DND-41 (cell line): ENCODE data around the gene MRPS14.

ENCODE experiments used
- ATAC-seq: fragments of 200-7000 bp; cut with Tn5 transposase; 3 replicates; pipeline ENCODE4 v1.9.1; 2021; ENCODE audit warnings: low read depth; ENCODE audit not compliant: insufficient read depth
- DNase-seq: peaks from one replicate; pipeline ENCODE4 v3.0.0-alpha.2; 2020
- H2AFZ ChIP-seq: 2 replicates; pipeline ENCODE4 v1.6.0; 2012; ENCODE audit warnings: low read depth, low read length
- H3K27ac ChIP-seq: 2 replicates; pipeline ENCODE4 v1.5.1; 2012; ENCODE audit warnings: low read length, inconsistent platforms
- H3K27me3 ChIP-seq: fragments of 200-600 bp; sonication (generic); 2 replicates; pipeline ENCODE4 v1.6.0; 2012; ENCODE audit warnings: low read length, mild to moderate bottlenecking, inconsistent platforms; ENCODE audit not compliant: insufficient read depth, poor library complexity
- H3K36me3 ChIP-seq: 2 replicates; pipeline ENCODE4 v1.5.1; 2012; ENCODE audit warnings: low read length, inconsistent platforms; ENCODE audit not compliant: insufficient read depth
- H3K4me1 ChIP-seq: 2 replicates; pipeline ENCODE4 v1.5.1; 2012; ENCODE audit warnings: mild to moderate bottlenecking, low read length; ENCODE audit not compliant: insufficient read depth
- H3K4me2 ChIP-seq: 2 replicates; pipeline ENCODE4 v1.6.0; 2012; ENCODE audit warnings: mild to moderate bottlenecking, moderate library complexity, low read length, inconsistent platforms; ENCODE audit not compliant: insufficient read depth
- H3K4me3 ChIP-seq, 2 experiments: fragments of 200-600 bp in 1 of 2; shearing (Covaris generic) in 1 of 2; 2 replicates each; pipeline ENCODE4 v1.5.1; 2012 to 2016; ENCODE audit warnings: inconsistent platforms in 2 of 2, low read length in 2 of 2, mild to moderate bottlenecking in 2 of 2, low read depth in 1 of 2, moderate library complexity in 1 of 2
- H3K79me2 ChIP-seq: 2 replicates; pipeline ENCODE4 v1.6.0; 2012; ENCODE audit warnings: low read length, inconsistent platforms; ENCODE audit not compliant: insufficient read depth
- H3K9ac ChIP-seq: 2 replicates; pipeline ENCODE4 v1.6.0; 2012; ENCODE audit warnings: low read depth, mild to moderate bottlenecking, inconsistent platforms, low read length, moderate library complexity
- H3K9me3 ChIP-seq: 2 replicates; pipeline ENCODE4 v1.5.1; 2012; ENCODE audit warnings: low read length, moderate library complexity, mild to moderate bottlenecking, inconsistent platforms; ENCODE audit not compliant: insufficient read depth, severe bottlenecking
- H4K20me1 ChIP-seq: 2 replicates; pipeline ENCODE4 v1.6.0; 2012; ENCODE audit warnings: low read length; ENCODE audit not compliant: insufficient read depth
- CTCF ChIP-seq: IDR thresholded peaks from 2 replicates; pipeline ENCODE4 v1.5.1; 2012; ENCODE audit warnings: borderline replicate concordance, low read length, moderate library complexity, mild to moderate bottlenecking; ENCODE audit not compliant: poor library complexity, severe bottlenecking; ENCODE audit errors: extremely low read depth
- EZH2 ChIP-seq: IDR thresholded peaks from 3 replicates; pipeline ENCODE4 v1.6.1; 2012; ENCODE audit warnings: borderline replicate concordance, low read depth, mild to moderate bottlenecking, moderate library complexity, low read length, inconsistent platforms; ENCODE audit not compliant: severe bottlenecking

MRPS14 gene

DNA sequence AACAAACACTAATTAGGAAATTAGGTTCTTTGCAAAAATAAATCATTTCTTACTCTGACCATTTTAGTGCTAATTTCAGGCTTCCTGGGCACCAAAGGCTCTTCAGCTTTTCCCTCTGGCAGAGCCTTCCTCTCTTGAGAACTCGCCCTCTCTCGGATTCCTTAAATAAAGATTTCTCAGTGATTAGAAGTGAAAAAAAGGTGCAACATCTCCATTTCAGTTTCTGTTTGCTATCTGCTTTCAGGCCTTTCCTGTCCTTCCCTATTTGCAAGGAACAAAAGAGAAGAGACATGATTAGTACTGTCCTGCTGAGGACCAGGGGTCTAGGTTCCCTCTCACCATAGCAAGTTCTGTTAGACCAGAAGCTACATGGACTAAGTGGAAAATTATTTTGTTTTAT lies 51.3 kb downstream of the MRPS14 start:
- ATAC-seq (no peak), DNase-seq (no peak)
- Histone ChIP-seq H3K4me1 (peaks cover 44% of the 10 kb centered on the region), H3K4me2 (no peak overlapping the region), H3K36me3 (no peaks in the 10 kb centered on the region; the same call in 1 of the 2 replicates), H3K27me3 (no peaks in the 10 kb centered on the region), H3K27ac (no peak overlapping the region), H3K9ac (no peak overlapping the region), H2AFZ (no peak overlapping the region), H3K79me2 (no peaks in the 10 kb centered on the region), H3K4me3 (no peak overlapping the region), H4K20me1 (no peaks in the 10 kb centered on the region), H3K9me3 (no peaks in the 10 kb centered on the region)
- no peak for TF ChIP-seq CTCF
- TF ChIP-seq EZH2 = no peak

- H3K79me2 ChIP-seq = no peaks in the 10 kb centered on the region
- H3K27me3 ChIP-seq = no peaks in the 10 kb centered on the region
- no peaks in the 10 kb centered on the region for H3K9me3 ChIP-seq
- H3K4me1 ChIP-seq = peaks cover 49% of the 10 kb centered on the region
- H3K27ac ChIP-seq = no peak overlapping the region
- H3K9ac ChIP-seq = no peak overlapping the region
- H3K4me2 ChIP-seq = no peak overlapping the region
- no peaks in the 10 kb centered on the region for H4K20me1 ChIP-seq
- no peaks in the 10 kb centered on the region; the same call in 1 of the 2 replicates for H3K36me3 ChIP-seq
- DNase-seq (no peak), ATAC-seq (no peak)
- H2AFZ ChIP-seq = no peak overlapping the region
- no peak overlapping the region for H3K4me3 ChIP-seq
- TF ChIP-seq CTCF = no peak
- TF ChIP-seq EZH2 = no peak
Measured at GRCh38 chr1:174971466-174971865, 51.8 kb downstream of the MRPS14 start.

DNA sequence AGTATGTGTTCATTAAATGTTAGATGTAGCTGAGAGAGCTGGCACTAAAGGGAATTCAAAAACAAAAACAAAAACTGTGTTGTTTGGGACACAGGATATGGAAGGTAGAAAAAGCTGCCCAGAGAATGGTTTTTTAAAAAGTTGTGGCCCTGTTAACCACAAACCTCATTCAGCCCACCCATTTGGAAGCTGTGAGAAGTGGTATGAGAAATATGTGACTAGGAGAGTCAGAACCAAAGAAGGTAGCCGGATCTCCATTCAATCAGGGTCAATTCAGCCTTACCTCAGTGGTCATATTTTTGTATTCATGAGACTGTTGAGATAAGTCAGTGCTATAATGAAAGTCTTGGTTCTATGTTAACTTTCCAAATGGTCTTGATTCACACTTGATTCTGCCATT lies 53.2 kb downstream of the MRPS14 start:
- peak overlapping the region; percentile 89 for H3K27ac ChIP-seq
- no peaks in the 10 kb centered on the region for H3K27me3 ChIP-seq
- no peaks in the 10 kb centered on the region for H4K20me1 ChIP-seq
- peaks cover 64% of the 10 kb centered on the region for H3K4me1 ChIP-seq
- TF ChIP-seq CTCF (no peak), EZH2 (no peak)
- H2AFZ ChIP-seq = no peak overlapping the region
- no peaks in the 10 kb centered on the region; the same call in 1 of the 2 replicates for H3K36me3 ChIP-seq
- DNase-seq (no peak), ATAC-seq (no peak)
- no peak overlapping the region for H3K9ac ChIP-seq
- peak overlapping the region; percentile 54; the same call in 1 of the 2 replicates for H3K4me2 ChIP-seq
- no peaks in the 10 kb centered on the region for H3K9me3 ChIP-seq
- no peaks in the 10 kb centered on the region for H3K79me2 ChIP-seq
- H3K4me3 ChIP-seq = no peak overlapping the region
